ENCODE data around the gene SCN3B.

SCN3B gene

GRCh38 chr11:123588117-123588863, 66.1 kb downstream of the SCN3B start:
- Histone ChIP-seq H3K9ac (ENCODE audit: low read depth in 1 of 2, low read length in 2 of 2) (peak overlapping the region in 1 of 2 donors; percentile 50), H3K27me3 (ENCODE audit: control insufficient read depth in 1 of 2, insufficient read depth in 2 of 2, low read length in 2 of 2) (no peaks in the 10 kb centered on the region), H3K27ac (ENCODE audit: low read depth, low read length) (peak overlapping the region; percentile 61), H3K9me3 (ENCODE audit: control insufficient read depth in 1 of 2, low read length in 2 of 2) (no peaks in the 10 kb centered on the region), H3K4me1 (ENCODE audit: control insufficient read depth in 1 of 2, insufficient read depth in 2 of 2, low read length in 2 of 2) (peaks cover 57 to 61% of the 10 kb centered on the region in 2 donors), H3K4me3 (ENCODE audit: low read depth in 1 of 2, low read length in 2 of 2) (peak overlapping the region; percentile 41), H3K36me3 (ENCODE audit: control insufficient read depth in 1 of 2, insufficient read depth in 2 of 2, low read length in 2 of 2) (peaks cover 0 to under 1% of the 10 kb centered on the region in 2 donors)

GRCh38 chr11:123587559-123587958, 66.9 kb downstream of the SCN3B start:
- no peaks in the 10 kb centered on the region for H3K27me3 ChIP-seq (ENCODE audit: control insufficient read depth in 1 of 2, insufficient read depth in 2 of 2, low read length in 2 of 2)
- peaks cover 0 to 6% of the 10 kb centered on the region in 2 donors for H3K36me3 ChIP-seq (ENCODE audit: control insufficient read depth in 1 of 2, insufficient read depth in 2 of 2, low read length in 2 of 2)
- H3K4me1 ChIP-seq (ENCODE audit: control insufficient read depth in 1 of 2, insufficient read depth in 2 of 2, low read length in 2 of 2): peaks cover 57 to 59% of the 10 kb centered on the region in 2 donors
- H3K27ac ChIP-seq (ENCODE audit: low read depth, low read length): peak overlapping the region; percentile 61
- H3K9me3 ChIP-seq (ENCODE audit: control insufficient read depth in 1 of 2, low read length in 2 of 2): no peaks in the 10 kb centered on the region
- peak overlapping the region; percentile 40 to 41 for H3K4me3 ChIP-seq (ENCODE audit: low read depth in 1 of 2, low read length in 2 of 2)
- peak overlapping the region; percentile 59 to 74 for H3K9ac ChIP-seq (ENCODE audit: low read depth in 1 of 2, low read length in 2 of 2)

GRCh38 chr11:123587044-123587443, 67.4 kb downstream of the SCN3B start:
- H3K4me3 ChIP-seq (ENCODE audit: low read depth in 1 of 2, low read length in 2 of 2): peak overlapping the region; percentile 40 to 41
- no peaks in the 10 kb centered on the region for H3K9me3 ChIP-seq (ENCODE audit: control insufficient read depth in 1 of 2, low read length in 2 of 2)
- peak overlapping the region; percentile 61 for H3K27ac ChIP-seq (ENCODE audit: low read depth, low read length)
- no peaks in the 10 kb centered on the region for H3K27me3 ChIP-seq (ENCODE audit: control insufficient read depth in 1 of 2, insufficient read depth in 2 of 2, low read length in 2 of 2)
- peak overlapping the region; percentile 59 to 74 for H3K9ac ChIP-seq (ENCODE audit: low read depth in 1 of 2, low read length in 2 of 2)
- H3K36me3 ChIP-seq (ENCODE audit: control insufficient read depth in 1 of 2, insufficient read depth in 2 of 2, low read length in 2 of 2): peaks cover 0 to 6% of the 10 kb centered on the region in 2 donors
- peaks cover 55 to 57% of the 10 kb centered on the region in 2 donors for H3K4me1 ChIP-seq (ENCODE audit: control insufficient read depth in 1 of 2, insufficient read depth in 2 of 2, low read length in 2 of 2)

- peaks cover 0 to 6% of the 10 kb centered on the region in 2 donors for H3K36me3 ChIP-seq (ENCODE audit: control insufficient read depth in 1 of 2, insufficient read depth in 2 of 2, low read length in 2 of 2)
- H3K4me3 ChIP-seq (ENCODE audit: low read depth in 1 of 2, low read length in 2 of 2): peak overlapping the region in 1 of 2 donors; percentile 41
- H3K9me3 ChIP-seq (ENCODE audit: control insufficient read depth in 1 of 2, low read length in 2 of 2): no peaks in the 10 kb centered on the region
- no peak overlapping the region for H3K27ac ChIP-seq (ENCODE audit: low read depth, low read length)
- peaks cover 55 to 57% of the 10 kb centered on the region in 2 donors for H3K4me1 ChIP-seq (ENCODE audit: control insufficient read depth in 1 of 2, insufficient read depth in 2 of 2, low read length in 2 of 2)
- peak overlapping the region in 1 of 2 donors; percentile 39 for H3K9ac ChIP-seq (ENCODE audit: low read depth in 1 of 2, low read length in 2 of 2)
- H3K27me3 ChIP-seq (ENCODE audit: control insufficient read depth in 1 of 2, insufficient read depth in 2 of 2, low read length in 2 of 2): no peaks in the 10 kb centered on the region
Measured at GRCh38 chr11:123586568-123586967, 67.9 kb downstream of the SCN3B start.

GRCh38 chr11:123585706-123586105, 68.7 kb downstream of the SCN3B start:
- H3K27ac ChIP-seq (ENCODE audit: low read depth, low read length): no peak overlapping the region
- H3K36me3 ChIP-seq (ENCODE audit: control insufficient read depth in 1 of 2, insufficient read depth in 2 of 2, low read length in 2 of 2): peaks cover 0 to 6% of the 10 kb centered on the region in 2 donors
- no peaks in the 10 kb centered on the region for H3K9me3 ChIP-seq (ENCODE audit: control insufficient read depth in 1 of 2, low read length in 2 of 2)
- no peaks in the 10 kb centered on the region for H3K27me3 ChIP-seq (ENCODE audit: control insufficient read depth in 1 of 2, insufficient read depth in 2 of 2, low read length in 2 of 2)
- H3K4me1 ChIP-seq (ENCODE audit: control insufficient read depth in 1 of 2, insufficient read depth in 2 of 2, low read length in 2 of 2): peaks cover 57 to 62% of the 10 kb centered on the region in 2 donors
- H3K4me3 ChIP-seq (ENCODE audit: low read depth in 1 of 2, low read length in 2 of 2): no peak overlapping the region
- no peak overlapping the region for H3K9ac ChIP-seq (ENCODE audit: low read depth in 1 of 2, low read length in 2 of 2)

- no peaks in the 10 kb centered on the region for H3K9me3 ChIP-seq (ENCODE audit: control insufficient read depth in 1 of 2, low read length in 2 of 2)
- H3K4me3 ChIP-seq (ENCODE audit: low read depth in 1 of 2, low read length in 2 of 2): no peak overlapping the region
- H3K36me3 ChIP-seq (ENCODE audit: control insufficient read depth in 1 of 2, insufficient read depth in 2 of 2, low read length in 2 of 2): peaks cover 0 to 6% of the 10 kb centered on the region in 2 donors
- no peak overlapping the region for H3K9ac ChIP-seq (ENCODE audit: low read depth in 1 of 2, low read length in 2 of 2)
- H3K27me3 ChIP-seq (ENCODE audit: control insufficient read depth in 1 of 2, insufficient read depth in 2 of 2, low read length in 2 of 2): no peaks in the 10 kb centered on the region
- no peak overlapping the region for H3K27ac ChIP-seq (ENCODE audit: low read depth, low read length)
- H3K4me1 ChIP-seq (ENCODE audit: control insufficient read depth in 1 of 2, insufficient read depth in 2 of 2, low read length in 2 of 2): peaks cover 53 to 59% of the 10 kb centered on the region in 2 donors
Measured at GRCh38 chr11:123585206-123585605, 69.2 kb downstream of the SCN3B start.

GRCh38 chr11:123584737-123585136, 69.7 kb downstream of the SCN3B start:
- peaks cover 49 to 54% of the 10 kb centered on the region in 2 donors for H3K4me1 ChIP-seq (ENCODE audit: control insufficient read depth in 1 of 2, insufficient read depth in 2 of 2, low read length in 2 of 2)
- no peaks in the 10 kb centered on the region for H3K9me3 ChIP-seq (ENCODE audit: control insufficient read depth in 1 of 2, low read length in 2 of 2)
- H3K27ac ChIP-seq (ENCODE audit: low read depth, low read length): no peak overlapping the region

GRCh38 chr11:123584186-123584585, 70.2 kb downstream of the SCN3B start:
- Histone ChIP-seq H3K27me3 (ENCODE audit: control insufficient read depth in 1 of 2, insufficient read depth in 2 of 2, low read length in 2 of 2) (no peaks in the 10 kb centered on the region), H3K36me3 (ENCODE audit: control insufficient read depth in 1 of 2, insufficient read depth in 2 of 2, low read length in 2 of 2) (peaks cover 0 to 6% of the 10 kb centered on the region in 2 donors), H3K9ac (ENCODE audit: low read depth in 1 of 2, low read length in 2 of 2) (no peak overlapping the region), H3K27ac (ENCODE audit: low read depth, low read length) (no peak overlapping the region), H3K4me3 (ENCODE audit: low read depth in 1 of 2, low read length in 2 of 2) (no peak overlapping the region), H3K9me3 (ENCODE audit: control insufficient read depth in 1 of 2, low read length in 2 of 2) (no peaks in the 10 kb centered on the region), H3K4me1 (ENCODE audit: control insufficient read depth in 1 of 2, insufficient read depth in 2 of 2, low read length in 2 of 2) (peaks cover 46 to 51% of the 10 kb centered on the region in 2 donors)

More at GRCh38 chr11:123584737-123585136, 69.7 kb downstream of the SCN3B start:
- Histone ChIP-seq H3K9ac (ENCODE audit: low read depth in 1 of 2, low read length in 2 of 2) (no peak overlapping the region), H3K27me3 (ENCODE audit: control insufficient read depth in 1 of 2, insufficient read depth in 2 of 2, low read length in 2 of 2) (no peaks in the 10 kb centered on the region), H3K36me3 (ENCODE audit: control insufficient read depth in 1 of 2, insufficient read depth in 2 of 2, low read length in 2 of 2) (peaks cover 0 to 6% of the 10 kb centered on the region in 2 donors), H3K4me3 (ENCODE audit: low read depth in 1 of 2, low read length in 2 of 2) (no peak overlapping the region)

- no peaks in the 10 kb centered on the region for H3K9me3 ChIP-seq (ENCODE audit: control insufficient read depth in 1 of 2, low read length in 2 of 2)
- H3K9ac ChIP-seq (ENCODE audit: low read depth in 1 of 2, low read length in 2 of 2): no peak overlapping the region
- no peaks in the 10 kb centered on the region for H3K27me3 ChIP-seq (ENCODE audit: control insufficient read depth in 1 of 2, insufficient read depth in 2 of 2, low read length in 2 of 2)
- no peak overlapping the region for H3K4me3 ChIP-seq (ENCODE audit: low read depth in 1 of 2, low read length in 2 of 2)
- H3K4me1 ChIP-seq (ENCODE audit: control insufficient read depth in 1 of 2, insufficient read depth in 2 of 2, low read length in 2 of 2): peaks cover 36 to 42% of the 10 kb centered on the region in 2 donors
- H3K36me3 ChIP-seq (ENCODE audit: control insufficient read depth in 1 of 2, insufficient read depth in 2 of 2, low read length in 2 of 2): peaks cover 0 to 6% of the 10 kb centered on the region in 2 donors
- no peak overlapping the region for H3K27ac ChIP-seq (ENCODE audit: low read depth, low read length)
Measured at GRCh38 chr11:123582992-123583504, 71.4 kb downstream of the SCN3B start.

GRCh38 chr11:123581651-123582399, 72.6 kb downstream of the SCN3B start:
- no peak overlapping the region for H3K4me3 ChIP-seq (ENCODE audit: low read depth in 1 of 2, low read length in 2 of 2)
- peaks cover 0 to 6% of the 10 kb centered on the region in 2 donors for H3K36me3 ChIP-seq (ENCODE audit: control insufficient read depth in 1 of 2, insufficient read depth in 2 of 2, low read length in 2 of 2)
- H3K9me3 ChIP-seq (ENCODE audit: control insufficient read depth in 1 of 2, low read length in 2 of 2): no peaks in the 10 kb centered on the region
- no peak overlapping the region for H3K9ac ChIP-seq (ENCODE audit: low read depth in 1 of 2, low read length in 2 of 2)
- H3K27me3 ChIP-seq (ENCODE audit: control insufficient read depth in 1 of 2, insufficient read depth in 2 of 2, low read length in 2 of 2): no peaks in the 10 kb centered on the region
- no peak overlapping the region for H3K27ac ChIP-seq (ENCODE audit: low read depth, low read length)
- H3K4me1 ChIP-seq (ENCODE audit: control insufficient read depth in 1 of 2, insufficient read depth in 2 of 2, low read length in 2 of 2): peaks cover 27 to 35% of the 10 kb centered on the region in 2 donors

All from duodenal mucosa (tissue), 2 donors.